Inferior parietal cortex (tissue), 1 donor: ENCODE results near the gene APOC3.

Experiments used
- DNase-seq: peaks from one replicate; pipeline ENCODE4 v3.0.0-alpha.2; 2016; ENCODE audit errors: extremely low spot score

Gene APOC3

GRCh38 chr11:116874251-116874650, 44.5 kb downstream of the APOC3 start:
- no peak for DNase-seq

GRCh38 chr11:116875194-116875593, 45.5 kb downstream of the APOC3 start:
- no peak for DNase-seq

GRCh38 chr11:116876656-116877055, 46.9 kb downstream of the APOC3 start:
- DNase-seq = no peak

- peak; percentile 86 for DNase-seq
Observed at GRCh38 chr11:116879800-116880625, 50.3 kb downstream of the APOC3 start.

- DNase-seq = no peak
Observed at GRCh38 chr11:116881143-116881542, 51.4 kb downstream of the APOC3 start.

DNA sequence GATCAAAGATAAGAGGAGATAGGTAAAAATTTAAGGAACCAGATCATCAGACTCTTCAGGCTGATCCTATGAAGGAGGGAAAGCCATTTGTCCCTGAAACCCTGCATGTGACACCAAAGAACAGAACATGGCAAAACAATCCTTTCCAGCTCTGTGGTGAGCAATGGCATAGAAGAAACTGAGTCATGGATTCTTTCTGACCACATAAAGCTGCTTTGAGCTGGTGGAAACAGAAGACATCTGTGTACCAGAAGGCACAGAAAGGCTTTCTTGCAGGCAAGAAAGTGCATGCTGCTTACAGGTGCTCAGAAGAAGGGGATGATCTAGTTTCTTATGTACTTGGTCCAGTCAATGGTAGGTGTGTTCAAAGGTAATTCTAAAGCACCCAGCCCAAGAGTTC, 52.7 kb downstream of the APOC3 start:
- DNase-seq = no peak
